Measurements from ENCODE around the gene SLC27A5. TPM values are rescaled to one million over a fixed set of nuclear protein-coding genes. Genes with fewer than 3 reads are reported as not detected.
"Not testable (repeated sequence)": the region's sequence is repeated elsewhere in the genome, so short reads cannot be mapped to it uniquely, and the experiment has no call there.

Gene SLC27A5
- polyA plus RNA-seq, 4 donors = 8.6 to 12.3 (median 10.2) TPM

- no peak for DNase-seq (ENCODE audit: low read depth in 4 of 4, low spot score in 3 of 4)
Observed at GRCh38 chr19:58473775-58474174, 38.0 kb downstream of the SLC27A5 start.

GRCh38 chr19:58471736-58472135 is 40.1 kb downstream of the SLC27A5 start:
- DNase-seq (ENCODE audit: low read depth in 4 of 4, low spot score in 3 of 4) = no peak

GRCh38 chr19:58470837-58471543 is 40.8 kb downstream of the SLC27A5 start:
- not testable (repeated sequence) for DNase-seq (ENCODE audit: low read depth in 4 of 4, low spot score in 3 of 4)

- DNase-seq (ENCODE audit: low read depth in 4 of 4, low spot score in 3 of 4) = no peak
Observed at GRCh38 chr19:58469241-58470013, 42.4 kb downstream of the SLC27A5 start.

- no peak for DNase-seq (ENCODE audit: low read depth in 4 of 4, low spot score in 3 of 4)
Observed at GRCh38 chr19:58468216-58468839, 43.5 kb downstream of the SLC27A5 start.

GRCh38 chr19:58466760-58467589 is 44.8 kb downstream of the SLC27A5 start, which contains the start of gene ZNF324:
Gene ZNF324, plus strand, starts transcription at chr19:58467080. Its CDS starts 2,106 bp downstream, at chr19:58469186.
- DNase-seq (ENCODE audit: low read depth in 4 of 4, low spot score in 3 of 4) = peak; percentile 94 to 97 (median 96)

- DNase-seq (ENCODE audit: low read depth in 4 of 4, low spot score in 3 of 4) = no peak
Observed at GRCh38 chr19:58466089-58466759, 45.6 kb downstream of the SLC27A5 start.

- no peak for DNase-seq (ENCODE audit: low read depth in 4 of 4, low spot score in 3 of 4)
Observed at GRCh38 chr19:58460039-58460438, 51.8 kb downstream of the SLC27A5 start.

- DNase-seq (ENCODE audit: low read depth in 4 of 4, low spot score in 3 of 4) = no peak
Observed at GRCh38 chr19:58456111-58456510, 55.7 kb downstream of the SLC27A5 start.

- DNase-seq (ENCODE audit: low read depth in 4 of 4, low spot score in 3 of 4) = no peak
Observed at GRCh38 chr19:58455306-58455705, 56.5 kb downstream of the SLC27A5 start.

GRCh38 chr19:58453743-58454142 is 58.0 kb downstream of the SLC27A5 start:
- no peak for DNase-seq (ENCODE audit: low read depth in 4 of 4, low spot score in 3 of 4)

- peak; percentile 90 to 95 (median 94) for DNase-seq (ENCODE audit: low read depth in 4 of 4, low spot score in 3 of 4)
Observed at GRCh38 chr19:58451358-58452101, 60.3 kb downstream of the SLC27A5 start, which contains the start of gene ZNF324B. Gene ZNF324B, plus strand, starts transcription at chr19:58451622. Its CDS starts 2,080 bp downstream, at chr19:58453702.

GRCh38 chr19:58450856-58451357 is 60.9 kb downstream of the SLC27A5 start:
- DNase-seq (ENCODE audit: low read depth in 4 of 4, low spot score in 3 of 4) = no peak

GRCh38 chr19:58449980-58450379 is 61.8 kb downstream of the SLC27A5 start:
- not testable (repeated sequence) for DNase-seq (ENCODE audit: low read depth in 4 of 4, low spot score in 3 of 4)

- DNase-seq (ENCODE audit: low read depth in 4 of 4, low spot score in 3 of 4) = not testable (repeated sequence)
Observed at GRCh38 chr19:58448860-58449259, 62.9 kb downstream of the SLC27A5 start.

Data from right renal pelvis (tissue), 4 donors.